HCT116 (cell line): ENCODE results near the gene CDH24. TPM values are rescaled to one million over a fixed set of nuclear protein-coding genes. Genes with fewer than 3 reads are reported as not detected.

ENCODE experiments used
- ATAC-seq: fragments of 200-7000 bp; cut with Tn5 transposase; 2 replicates; pipeline ENCODE4 v1.9.1; 2020; ENCODE audit warnings: mild to moderate bottlenecking, moderate library complexity
- BruUV-seq: library from RNA; stranded (reverse); fragments of 400-500 nt; replicated peaks from 2 replicates; lab custom pipeline; 2021; lab: Mats Ljungman, UMichigan
- CTCF ChIA-PET: fragments of 300-600 bp; sonication (Branson Sonifier 250); formaldehyde crosslinking; loops from one replicate; lab custom pipeline; 2021; ENCODE audit warnings: antibody characterized with exemption; lab: Charles Lee
- POLR2A ChIA-PET: fragments of 300-600, 350-600 bp; sonication (Branson Sonifier 250); formaldehyde crosslinking; loops from one replicate; lab custom pipeline; 2021; ENCODE audit warnings: antibody characterized with exemption; lab: Charles Lee
- RAD21 ChIA-PET, 2 experiments: fragments of 300-600 bp; sonication (Branson Sonifier 250); formaldehyde crosslinking; loops; one replicate each; lab custom pipeline; 2023; ENCODE audit warnings: low total read pairs in 2 of 2; ENCODE audit not compliant: uncharacterized antibody in 2 of 2, unreplicated experiment in 2 of 2, low non-redundant PET in 1 of 2; lab: Charles Lee
- DNase-seq: peaks from one replicate; pipeline ENCODE4 v3.0.0-alpha.2; 2010; ENCODE audit warnings: low read depth, low spot score
- H2AFZ ChIP-seq: fragments of 200-600 bp; shearing (Covaris generic), sonication (generic); 2 replicates; pipeline ENCODE4 v1.6.1; 2017; ENCODE audit warnings: low read depth, mixed run types, mixed read lengths, antibody characterized with exemption, low read length; ENCODE audit not compliant: poor library complexity, severe bottlenecking
- H3K27ac ChIP-seq: 2 replicates; pipeline ENCODE4 v1.5.1; 2012; ENCODE audit warnings: low read depth, low read length
- H3K27me3 ChIP-seq: fragments of 200-600 bp; sonication (generic); 2 replicates; pipeline ENCODE4 v1.6.1; 2016; ENCODE audit warnings: mixed run types, low read length, mixed read lengths; ENCODE audit not compliant: insufficient read depth
- H3K36me3 ChIP-seq, 2 experiments: fragments of 200-500 bp in 1 of 2; fragments of 200-600 bp in 1 of 2; sonication (Bioruptor generic) in 1 of 2; sonication (generic) in 1 of 2; 2 replicates each; pipeline versions ENCODE4 v1.5.1 to v1.6.1; 2014 to 2016; ENCODE audit warnings: low read length in 2 of 2, inconsistent platforms in 1 of 2, mixed read lengths in 1 of 2, mixed run types in 1 of 2; ENCODE audit not compliant: insufficient read depth in 2 of 2, control insufficient read depth in 1 of 2
- H3K4me1 ChIP-seq, 2 experiments: fragments of 200-600 bp in 1 of 2; sonication (generic) in 1 of 2; 2 replicates each; pipeline versions ENCODE4 v1.5.1 to v1.6.1; 2012 to 2017; ENCODE audit warnings: low read length in 2 of 2, inconsistent platforms in 1 of 2, mild to moderate bottlenecking in 1 of 2, mixed read lengths in 1 of 2, mixed run types in 1 of 2, moderate library complexity in 1 of 2; ENCODE audit not compliant: insufficient read depth in 2 of 2, control insufficient read depth in 1 of 2
- H3K4me2 ChIP-seq: fragments of 200-600 bp; sonication (generic); 2 replicates; pipeline ENCODE4 v1.6.1; 2017; ENCODE audit warnings: mixed run types, low read length, mixed read lengths
- H3K4me3 ChIP-seq, 2 experiments: fragments of 200-600 bp in 1 of 2; sonication (generic) in 1 of 2; replicated peaks in 1 of 2; 2 replicates each; pipeline ENCODE4 v1.5.1; 2011 to 2016; ENCODE audit warnings: low read length in 2 of 2, control low read depth in 1 of 2, low read depth in 1 of 2, mild to moderate bottlenecking in 1 of 2, mixed read lengths in 1 of 2, mixed run types in 1 of 2
- H3K79me2 ChIP-seq: fragments of 200-600 bp; sonication (generic); 2 replicates; pipeline ENCODE4 v1.6.1; 2017; ENCODE audit warnings: mild to moderate bottlenecking, mixed run types, low read length, moderate library complexity, mixed read lengths; ENCODE audit not compliant: insufficient read depth
- H3K9ac ChIP-seq: fragments of 200-600 bp; sonication (generic); 2 replicates; pipeline ENCODE4 v1.6.1; 2016; ENCODE audit warnings: low read length, mixed read lengths
- H3K9me2 ChIP-seq: fragments of 200-600 bp; sonication (generic), shearing (Covaris generic); 2 replicates; pipeline ENCODE4 v1.6.1; 2017; ENCODE audit warnings: mixed run types, mild to moderate bottlenecking, moderate library complexity; ENCODE audit not compliant: insufficient read depth
- H3K9me3 ChIP-seq, 2 experiments: fragments of 200-500 bp in 1 of 2; fragments of 200-600 bp in 1 of 2; sonication (Bioruptor generic) in 1 of 2; sonication (generic) in 1 of 2; 2 replicates each; pipeline ENCODE4 v1.6.1; 2014 to 2017; ENCODE audit warnings: low read length in 2 of 2, mixed read lengths in 2 of 2, inconsistent platforms in 1 of 2, low read depth in 1 of 2, mild to moderate bottlenecking in 1 of 2, mixed run types in 1 of 2, moderate library complexity in 1 of 2; ENCODE audit not compliant: control insufficient read depth in 1 of 2, insufficient read depth in 1 of 2
- H4K20me1 ChIP-seq: fragments of 200-600 bp; sonication (generic), shearing (Covaris generic); 2 replicates; pipeline ENCODE4 v1.6.1; 2017; ENCODE audit warnings: mixed run types, mild to moderate bottlenecking, moderate library complexity; ENCODE audit not compliant: insufficient read depth
- CBX3 ChIP-seq: IDR thresholded peaks from 2 replicates; pipeline ENCODE4 v1.6.1; 2012; ENCODE audit warnings: low read depth
- CEBPB ChIP-seq: IDR thresholded peaks from 2 replicates; pipeline ENCODE4 v1.6.1; 2012; ENCODE audit warnings: low read depth
- CTCF ChIP-seq, 3 experiments: fragments of 200-600 bp in 1 of 3; sonication (generic) in 1 of 3; IDR thresholded peaks in 2 of 3; conservative IDR thresholded peaks in 1 of 3; 2 replicates each; pipeline ENCODE4 v1.5.1; 2012 to 2017; ENCODE audit warnings: low read depth in 2 of 3, low read length in 2 of 3, antibody characterized with exemption in 1 of 3, borderline replicate concordance in 1 of 3, control low read depth in 1 of 3, mild to moderate bottlenecking in 1 of 3, mixed read lengths in 1 of 3, mixed run types in 1 of 3, moderate library complexity in 1 of 3; ENCODE audit not compliant: insufficient read depth in 1 of 3
- EGR1 ChIP-seq: IDR thresholded peaks from 2 replicates; pipeline ENCODE4 v1.6.1; 2012; ENCODE audit warnings: low read depth
- ELF1 ChIP-seq: IDR thresholded peaks from 2 replicates; pipeline ENCODE4 v1.6.1; 2012; ENCODE audit warnings: low read depth, borderline replicate concordance
- EZH2 ChIP-seq: fragments of 200-600 bp; sonication (generic); IDR thresholded peaks from 2 replicates; pipeline ENCODE4 v1.6.1; 2017; ENCODE audit warnings: antibody characterized with exemption, mixed run types
- EZH2phosphoT487 ChIP-seq: fragments of 200-600 bp; IDR thresholded peaks from 2 replicates; pipeline ENCODE4 v1.6.1; 2018; ENCODE audit warnings: antibody characterized with exemption, borderline replicate concordance
- FOSL1 ChIP-seq: IDR thresholded peaks from 2 replicates; pipeline ENCODE4 v1.6.1; 2012; ENCODE audit warnings: low read depth
- JUND ChIP-seq: IDR thresholded peaks from 2 replicates; pipeline ENCODE4 v1.6.1; 2012
- POLR2A ChIP-seq: IDR thresholded peaks from 2 replicates; pipeline ENCODE4 v1.7.0; 2011; ENCODE audit warnings: borderline replicate concordance; ENCODE audit not compliant: insufficient read depth, insufficient read length; ENCODE audit errors: extremely low read depth
- POLR2AphosphoS5 ChIP-seq: IDR thresholded peaks from 2 replicates; pipeline ENCODE4 v1.6.1; 2011; ENCODE audit warnings: mild to moderate bottlenecking, low read depth, low read length, moderate library complexity
- RAD21 ChIP-seq: IDR thresholded peaks from 2 replicates; pipeline ENCODE4 v1.6.1; 2012; ENCODE audit warnings: low read depth, mild to moderate bottlenecking
- SIN3A ChIP-seq: IDR thresholded peaks from 2 replicates; pipeline ENCODE4 v1.6.1; 2012; ENCODE audit warnings: low read depth
- SP1 ChIP-seq: IDR thresholded peaks from 2 replicates; pipeline ENCODE4 v1.6.1; 2012; ENCODE audit warnings: low read depth
- TCF7L2 ChIP-seq: IDR thresholded peaks from 2 replicates; pipeline ENCODE4 v1.7.0; 2011; ENCODE audit warnings: borderline replicate concordance, inconsistent platforms; ENCODE audit not compliant: insufficient read depth, insufficient read length; ENCODE audit errors: extremely low read depth
- ZBTB33 ChIP-seq: IDR thresholded peaks from 2 replicates; pipeline ENCODE4 v1.6.1; 2011; ENCODE audit warnings: mild to moderate bottlenecking, low read length, moderate library complexity; ENCODE audit not compliant: insufficient replicate concordance; ENCODE audit errors: extremely low read depth
- ZFX ChIP-seq: fragments of 450-650 bp; IDR thresholded peaks from 2 replicates; pipeline ENCODE4 v1.6.1; 2017
- intact Hi-C: fragments of 100-400 bp; cut with micrococcal nuclease; formaldehyde crosslinking; loops from 2 replicates; pipeline ENCODE4 v1.10.0; 2022
- total RNA-seq: library from RNA; stranded (reverse); gene quantifications from one replicate; pipeline ENCODE4 v1.2.1, GENCODE V29; 2021; ENCODE audit not compliant: unreplicated experiment
- TF ChIP-seq, protein P1 (sequence below): IDR thresholded peaks from 2 replicates; pipeline ENCODE4 v1.6.1; 2012; ENCODE audit warnings: low read depth
- TF ChIP-seq, protein P2 (sequence below): IDR thresholded peaks from 2 replicates; pipeline ENCODE4 v1.6.1; 2012

The CDH24 gene
- total RNA-seq, 1 experiment from 2014 or later, result 19.3 TPM

DNA sequence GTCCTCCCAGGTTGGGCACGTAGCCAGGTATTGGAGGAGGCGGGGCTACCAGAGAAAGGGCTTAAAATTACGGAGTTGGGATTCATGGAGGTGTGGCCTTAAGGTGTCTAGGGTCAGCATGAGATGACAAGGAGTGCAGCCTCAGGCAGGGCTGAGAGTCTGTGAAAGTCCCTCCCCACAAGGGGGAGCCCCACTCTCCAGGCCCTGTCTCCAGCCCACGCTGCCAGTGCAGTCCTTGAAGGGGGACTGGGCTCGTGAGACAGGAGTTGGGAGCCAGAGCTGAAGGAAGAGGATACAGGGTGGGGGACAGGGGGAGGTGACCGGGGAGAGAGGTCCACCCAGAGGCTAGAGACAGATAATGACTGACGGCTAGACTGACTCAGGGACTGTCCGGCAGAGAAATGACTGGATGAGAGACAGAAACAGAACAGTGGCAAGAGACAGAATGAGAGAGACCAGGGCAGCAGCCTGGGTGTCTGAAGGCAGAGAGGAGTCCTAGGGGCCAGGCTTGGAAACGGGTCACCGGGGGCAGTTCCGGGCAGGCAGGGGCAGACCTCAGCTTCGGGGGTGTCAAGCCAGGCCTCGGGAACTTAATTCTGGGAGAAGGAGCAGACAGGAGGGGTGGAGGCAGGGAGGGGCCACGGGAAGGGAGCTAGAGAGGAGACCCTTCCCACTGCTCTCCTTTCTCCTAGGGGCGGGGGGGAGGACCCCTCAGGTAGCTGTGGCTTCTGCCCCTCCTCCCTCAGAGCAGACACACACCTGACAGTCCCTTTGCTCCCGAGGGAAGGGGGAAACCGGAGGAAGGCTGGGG is 970 bp downstream of the CDH24 start:
- Histone ChIP-seq H3K4me2 (peak overlapping the region; percentile 95), H3K9ac (peak overlapping the region; percentile 63), H2AFZ (no peak overlapping the region), H3K27ac (peak overlapping the region; percentile 84), H3K4me1 (peaks cover 12 to 28% of the 10 kb centered on the region in 2 experiments), H3K4me3 (peak overlapping the region; percentile 59 to 61), H3K9me3 (no peaks in the 10 kb centered on the region), H4K20me1 (no peaks in the 10 kb centered on the region), H3K36me3 (peaks cover 17 to 18% of the 10 kb centered on the region in 2 experiments; a peak in 3 of 4 replicates), H3K79me2 (peaks cover 7% of the 10 kb centered on the region; the same call in 1 of the 2 replicates), H3K27me3 (no peaks in the 10 kb centered on the region), H3K9me2 (no peaks in the 10 kb centered on the region)
- intact Hi-C loops, result loop anchor here (5.0 kb wide), 2 partner anchors 49 to 499 kb away; no protein-coding TSS in a partner anchor
- peak; percentile 81 for DNase-seq
- ChIA-PET RAD21 (interaction anchor here (0.7 to 2.2 kb wide), 6 partner anchors 13 to 82 kb away, joined by 3 to 10 read pairs (median 4); no protein-coding TSS in a partner anchor), CTCF (interaction anchor here (0.7 to 9.9 kb wide), 9 partner anchors 12 to 127 kb away, joined by 3 to 175 read pairs (median 9); partner anchors contain the start of genes AJUBA and PRMT5), POLR2A (interaction anchor here (0.6 to 1.1 kb wide), 2 partner anchors 15 to 496 kb away, joined by 3 read pairs; no protein-coding TSS in a partner anchor)
- ATAC-seq, result peak; percentile 75
- no TSS peak for BruUV-seq
- no peak for TF ChIP-seq ZFX
- TF ChIP-seq, protein P1, sequence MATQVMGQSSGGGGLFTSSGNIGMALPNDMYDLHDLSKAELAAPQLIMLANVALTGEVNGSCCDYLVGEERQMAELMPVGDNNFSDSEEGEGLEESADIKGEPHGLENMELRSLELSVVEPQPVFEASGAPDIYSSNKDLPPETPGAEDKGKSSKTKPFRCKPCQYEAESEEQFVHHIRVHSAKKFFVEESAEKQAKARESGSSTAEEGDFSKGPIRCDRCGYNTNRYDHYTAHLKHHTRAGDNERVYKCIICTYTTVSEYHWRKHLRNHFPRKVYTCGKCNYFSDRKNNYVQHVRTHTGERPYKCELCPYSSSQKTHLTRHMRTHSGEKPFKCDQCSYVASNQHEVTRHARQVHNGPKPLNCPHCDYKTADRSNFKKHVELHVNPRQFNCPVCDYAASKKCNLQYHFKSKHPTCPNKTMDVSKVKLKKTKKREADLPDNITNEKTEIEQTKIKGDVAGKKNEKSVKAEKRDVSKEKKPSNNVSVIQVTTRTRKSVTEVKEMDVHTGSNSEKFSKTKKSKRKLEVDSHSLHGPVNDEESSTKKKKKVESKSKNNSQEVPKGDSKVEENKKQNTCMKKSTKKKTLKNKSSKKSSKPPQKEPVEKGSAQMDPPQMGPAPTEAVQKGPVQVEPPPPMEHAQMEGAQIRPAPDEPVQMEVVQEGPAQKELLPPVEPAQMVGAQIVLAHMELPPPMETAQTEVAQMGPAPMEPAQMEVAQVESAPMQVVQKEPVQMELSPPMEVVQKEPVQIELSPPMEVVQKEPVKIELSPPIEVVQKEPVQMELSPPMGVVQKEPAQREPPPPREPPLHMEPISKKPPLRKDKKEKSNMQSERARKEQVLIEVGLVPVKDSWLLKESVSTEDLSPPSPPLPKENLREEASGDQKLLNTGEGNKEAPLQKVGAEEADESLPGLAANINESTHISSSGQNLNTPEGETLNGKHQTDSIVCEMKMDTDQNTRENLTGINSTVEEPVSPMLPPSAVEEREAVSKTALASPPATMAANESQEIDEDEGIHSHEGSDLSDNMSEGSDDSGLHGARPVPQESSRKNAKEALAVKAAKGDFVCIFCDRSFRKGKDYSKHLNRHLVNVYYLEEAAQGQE, result no peak
- TF ChIP-seq EZH2phosphoT487, result no peak
- no peak for TF ChIP-seq CBX3
- TF ChIP-seq EZH2, result no peak
- peak; percentile 57 for TF ChIP-seq RAD21
- TF ChIP-seq ZBTB33, result no peak
- TF ChIP-seq SP1, result no peak
- TF ChIP-seq ELF1, result no peak
- no peak for TF ChIP-seq SIN3A
- TF ChIP-seq CEBPB, result no peak
- TF ChIP-seq CTCF (IDR thresholded peaks at IDR 0.05 in 2 of 3, conservative IDR thresholded peaks at IDR 0.05 in 1 of 3; ENCODE audit: borderline replicate concordance in 1 of 3, insufficient read depth in 1 of 3, low read depth in 2 of 3, low read length in 2 of 3), result peak; percentile 68 to 88 (median 80); a peak in 5 of 6 replicates
- peak; percentile 28 for TF ChIP-seq POLR2AphosphoS5
- TF ChIP-seq JUND, result no peak
- TF ChIP-seq, protein P2, sequence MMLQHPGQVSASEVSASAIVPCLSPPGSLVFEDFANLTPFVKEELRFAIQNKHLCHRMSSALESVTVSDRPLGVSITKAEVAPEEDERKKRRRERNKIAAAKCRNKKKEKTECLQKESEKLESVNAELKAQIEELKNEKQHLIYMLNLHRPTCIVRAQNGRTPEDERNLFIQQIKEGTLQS, result no peak
- no peak for TF ChIP-seq FOSL1
- TF ChIP-seq POLR2A, result no peak
- no peak for TF ChIP-seq TCF7L2
- TF ChIP-seq EGR1, result peak; percentile 53; the same call in 1 of the 2 replicates
